Astrocyte (in vitro differentiated cells and primary cell): ENCODE measurements around the gene AUTS2.

ENCODE experiments used
- EZH2 ChIP-seq: IDR thresholded peaks from 2 replicates; pipeline ENCODE4 v1.6.1; 2012; ENCODE audit warnings: mild to moderate bottlenecking, low read length, inconsistent platforms; ENCODE audit not compliant: insufficient read depth
- TF ChIP-seq, protein P1 (sequence below): IDR thresholded peaks from 2 replicates; pipeline ENCODE4 v1.5.1; 2011; ENCODE audit warnings: low read depth, mild to moderate bottlenecking, inconsistent platforms, low read length, moderate library complexity; ENCODE audit not compliant: insufficient read depth

GRCh38 chr7:70527520-70528115 is 929.3 kb downstream of the AUTS2 start:
- TF ChIP-seq, protein P1, sequence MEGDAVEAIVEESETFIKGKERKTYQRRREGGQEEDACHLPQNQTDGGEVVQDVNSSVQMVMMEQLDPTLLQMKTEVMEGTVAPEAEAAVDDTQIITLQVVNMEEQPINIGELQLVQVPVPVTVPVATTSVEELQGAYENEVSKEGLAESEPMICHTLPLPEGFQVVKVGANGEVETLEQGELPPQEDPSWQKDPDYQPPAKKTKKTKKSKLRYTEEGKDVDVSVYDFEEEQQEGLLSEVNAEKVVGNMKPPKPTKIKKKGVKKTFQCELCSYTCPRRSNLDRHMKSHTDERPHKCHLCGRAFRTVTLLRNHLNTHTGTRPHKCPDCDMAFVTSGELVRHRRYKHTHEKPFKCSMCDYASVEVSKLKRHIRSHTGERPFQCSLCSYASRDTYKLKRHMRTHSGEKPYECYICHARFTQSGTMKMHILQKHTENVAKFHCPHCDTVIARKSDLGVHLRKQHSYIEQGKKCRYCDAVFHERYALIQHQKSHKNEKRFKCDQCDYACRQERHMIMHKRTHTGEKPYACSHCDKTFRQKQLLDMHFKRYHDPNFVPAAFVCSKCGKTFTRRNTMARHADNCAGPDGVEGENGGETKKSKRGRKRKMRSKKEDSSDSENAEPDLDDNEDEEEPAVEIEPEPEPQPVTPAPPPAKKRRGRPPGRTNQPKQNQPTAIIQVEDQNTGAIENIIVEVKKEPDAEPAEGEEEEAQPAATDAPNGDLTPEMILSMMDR, result no peak
- no peak for TF ChIP-seq EZH2
